Small intestine (tissue), 7 donors: Measurements from ENCODE around the gene DCLK1. TPM values are rescaled to one million over a fixed set of nuclear protein-coding genes. Genes with fewer than 3 reads are reported as not detected.

ENCODE experiments used
- DNase-seq, 2 donors: peaks; one replicate each; pipeline versions ENCODE4 v3.0.0 to v3.0.0-alpha.2; 2013
- FAIRE-seq: peaks from 2 replicates; lab custom pipeline; 2012; peaks lifted over from hg19 to GRCh38; lab: Jason Lieb, UNC
- H3K27ac ChIP-seq, 3 donors: one replicate each; pipeline ENCODE4 v1.5.1; 2013; ENCODE audit warnings: low read length in 2 of 3, mild to moderate bottlenecking in 2 of 3, control low read depth in 1 of 3, inconsistent platforms in 1 of 3, low read depth in 1 of 3, moderate library complexity in 1 of 3
- H3K27me3 ChIP-seq, 3 donors: one replicate each; pipeline ENCODE4 v1.6.1; 2013; ENCODE audit warnings: low read length in 3 of 3, inconsistent platforms in 1 of 3; ENCODE audit not compliant: control insufficient read depth in 3 of 3, insufficient read depth in 3 of 3
- H3K36me3 ChIP-seq, 3 donors: one replicate each; pipeline ENCODE4 v1.6.1; 2013; ENCODE audit warnings: low read length in 3 of 3, inconsistent platforms in 1 of 3, low read depth in 1 of 3, mild to moderate bottlenecking in 1 of 3, moderate library complexity in 1 of 3; ENCODE audit not compliant: control insufficient read depth in 3 of 3, insufficient read depth in 2 of 3
- H3K4me1 ChIP-seq, 3 donors: one replicate each; pipeline ENCODE4 v1.6.1; 2013; ENCODE audit warnings: low read length in 2 of 3, inconsistent platforms in 1 of 3, low read depth in 1 of 3, mild to moderate bottlenecking in 1 of 3, moderate library complexity in 1 of 3; ENCODE audit not compliant: control insufficient read depth in 3 of 3, insufficient read depth in 2 of 3
- H3K4me3 ChIP-seq, 3 donors: one replicate each; pipeline ENCODE4 v1.5.1; 2013; ENCODE audit warnings: low read length in 3 of 3, control low read depth in 1 of 3, inconsistent platforms in 1 of 3, low read depth in 1 of 3, mild to moderate bottlenecking in 1 of 3, moderate library complexity in 1 of 3
- H3K9me3 ChIP-seq, 2 donors: one replicate each; pipeline ENCODE4 v1.6.1; 2013; ENCODE audit warnings: low read depth in 1 of 2, low read length in 1 of 2; ENCODE audit not compliant: control insufficient read depth in 2 of 2, insufficient read depth in 1 of 2
- WGBS, 3 donors: extraction: QIAGEN DNeasy Blood & Tissue Kit; methylation state at CpG; one replicate each; pipeline ENCODE4 v1.1.7; 2013; 5-methylcytosine and 5-hydroxymethylcytosine counted together
- polyA plus RNA-seq, 4 donors: library from polyadenylated mRNA; stranded (reverse) in 3 of 4; unstranded in 1 of 4; fragments of 200-250 nt in 3 of 4; fragments of 120-200 nt in 1 of 4; gene quantifications; one replicate each; pipeline versions ENCODE4 v1.2.1 to v1.2.3, GENCODE V29; 2013
- donor health status: healthy with polysubstance abuse.
- donor health status: control.
- donor health status: control.
- donor health status: Bipolar disorder and iron deficiency.
- donor health status: healthy.

DCLK1 gene
- polyA plus RNA-seq, 4 donors: 0.54 to 4.9 (median 0.95) TPM; not detected in 1

DNA sequence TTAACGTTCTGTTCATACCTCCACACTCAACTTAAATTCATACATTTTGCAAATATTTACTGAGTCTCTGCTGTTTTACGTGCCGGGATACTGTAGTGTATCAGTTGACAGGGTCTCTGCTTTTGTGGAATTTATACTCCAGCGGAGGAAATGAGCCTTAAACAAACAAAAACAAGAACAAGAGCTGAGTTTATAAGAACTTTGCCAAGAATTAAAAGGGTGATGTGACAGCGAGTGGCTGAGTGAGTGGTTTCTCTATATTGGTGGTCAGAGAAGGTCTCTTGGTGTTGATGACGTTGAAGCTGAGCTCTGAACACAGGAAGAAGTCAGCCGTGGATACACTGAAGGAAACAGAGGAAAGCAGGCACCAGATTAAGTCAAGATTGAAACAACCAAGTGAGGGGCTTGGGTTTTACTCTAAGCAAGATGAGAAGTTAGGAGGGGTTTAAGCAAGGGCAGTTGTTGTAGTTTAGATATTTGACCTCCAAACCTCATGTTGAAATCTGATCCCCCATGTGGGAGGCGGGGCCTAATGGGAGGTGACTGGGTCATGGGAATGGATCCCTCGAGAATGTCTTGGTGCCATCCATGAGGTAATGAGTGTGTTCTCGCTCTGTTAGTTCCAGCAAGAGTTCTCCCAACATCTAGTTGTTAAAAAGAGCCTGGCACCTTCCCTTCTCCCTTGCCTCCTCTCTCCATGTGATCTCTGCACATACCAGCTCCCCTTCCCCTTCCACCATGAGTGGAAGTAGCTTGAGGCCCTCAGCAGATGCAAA lies 248.3 kb downstream of the DCLK1 start:
- Histone ChIP-seq H3K4me1 (no peaks in the 10 kb centered on the region), H3K27ac (no peak overlapping the region), H3K36me3 (no peaks in the 10 kb centered on the region), H3K9me3 (no peaks in the 10 kb centered on the region), H3K4me3 (no peak overlapping the region), H3K27me3 (no peaks in the 10 kb centered on the region)
- 43 to 50% (median 44%) methylated on average over 10 of the region's 10 CpGs for WGBS, 3 donors
- DNase-seq (peak in 1 of 2 donors; percentile 10), FAIRE-seq (no peak)

DNA sequence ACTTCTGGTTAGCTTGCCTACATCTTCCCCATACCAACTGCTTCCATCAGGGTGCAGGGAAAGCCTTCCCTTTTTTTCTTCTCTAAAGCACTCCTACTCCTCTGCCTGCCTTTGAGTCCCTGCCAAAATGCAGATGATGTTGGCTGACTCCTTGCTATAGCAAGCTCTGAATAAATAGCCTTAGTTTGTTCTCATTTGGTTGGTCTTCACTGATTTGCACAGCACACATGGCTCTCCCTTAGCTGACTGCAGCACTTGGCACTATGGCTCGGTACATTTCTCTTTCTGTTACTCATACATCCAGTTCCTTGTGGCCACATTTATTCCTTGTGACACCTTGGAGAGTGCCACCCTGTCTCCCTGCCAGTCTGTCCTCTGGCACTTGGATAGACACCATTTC lies 249.8 kb downstream of the DCLK1 start:
- 55 to 72% (median 70%) methylated on average over 1 of the region's 1 CpG for WGBS, 3 donors

DNA sequence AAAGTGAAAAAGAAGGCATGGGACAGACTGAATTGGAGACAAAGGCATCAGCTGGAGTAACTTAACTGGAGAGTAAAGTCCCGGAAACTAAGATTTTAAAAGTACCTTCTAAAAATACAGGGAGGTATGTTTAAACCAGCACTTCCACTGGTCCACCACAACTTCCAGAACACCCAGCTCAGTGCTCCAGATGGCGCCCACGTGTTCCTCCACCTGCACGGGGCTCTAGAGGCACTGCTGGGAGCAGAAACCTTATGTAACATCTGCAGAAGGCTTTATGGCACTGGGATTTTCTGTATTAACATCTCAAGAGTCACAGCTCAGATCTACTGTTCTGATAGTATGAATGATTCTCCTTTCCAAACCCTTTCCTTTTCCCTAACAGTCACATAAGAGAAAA lies 252.1 kb downstream of the DCLK1 start:
- DNase-seq (no peak), FAIRE-seq (no peak)
- Histone ChIP-seq H3K4me1 (no peaks in the 10 kb centered on the region), H3K36me3 (no peaks in the 10 kb centered on the region), H3K4me3 (no peak overlapping the region), H3K27ac (no peak overlapping the region), H3K9me3 (no peaks in the 10 kb centered on the region), H3K27me3 (no peaks in the 10 kb centered on the region)
- 57 to 76% (median 75%) methylated on average over 4 of the region's 4 CpGs for WGBS, 3 donors

More for the DNA sequence above, 249.8 kb downstream of the DCLK1 start:
- Histone ChIP-seq H3K4me1 (no peaks in the 10 kb centered on the region), H3K4me3 (no peak overlapping the region), H3K36me3 (no peaks in the 10 kb centered on the region), H3K27me3 (no peaks in the 10 kb centered on the region), H3K27ac (no peak overlapping the region), H3K9me3 (no peaks in the 10 kb centered on the region)
- no peak for FAIRE-seq
- DNase-seq: no peak

DNA sequence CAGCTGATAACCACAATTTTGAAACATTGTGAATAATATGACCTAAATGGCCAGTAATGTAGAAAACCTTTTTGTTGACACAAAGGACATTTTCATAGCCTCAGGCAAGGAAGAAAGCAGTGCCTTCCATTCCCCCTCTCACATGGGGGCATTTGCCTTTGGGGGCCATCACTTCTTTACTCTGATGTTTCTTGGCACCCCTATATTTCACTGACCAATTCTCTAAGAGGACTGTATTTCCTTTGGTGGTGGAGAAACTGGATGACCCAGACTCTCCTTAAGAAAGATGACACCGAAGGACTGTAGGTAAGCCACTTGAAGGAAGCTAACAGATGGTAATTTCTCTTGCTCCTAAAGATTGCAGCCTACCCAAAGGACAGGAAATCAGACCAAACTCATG lies 254.6 kb downstream of the DCLK1 start:
- H3K9me3 ChIP-seq: no peaks in the 10 kb centered on the region
- DNase-seq (no peak), FAIRE-seq (no peak)
- H3K4me3 ChIP-seq: no peak overlapping the region
- H3K36me3 ChIP-seq: no peaks in the 10 kb centered on the region
- no peaks in the 10 kb centered on the region for H3K4me1 ChIP-seq
- 58 to 68% (median 68%) methylated on average over 1 of the region's 1 CpG for WGBS, 3 donors
- no peak overlapping the region for H3K27ac ChIP-seq
- no peaks in the 10 kb centered on the region for H3K27me3 ChIP-seq

DNA sequence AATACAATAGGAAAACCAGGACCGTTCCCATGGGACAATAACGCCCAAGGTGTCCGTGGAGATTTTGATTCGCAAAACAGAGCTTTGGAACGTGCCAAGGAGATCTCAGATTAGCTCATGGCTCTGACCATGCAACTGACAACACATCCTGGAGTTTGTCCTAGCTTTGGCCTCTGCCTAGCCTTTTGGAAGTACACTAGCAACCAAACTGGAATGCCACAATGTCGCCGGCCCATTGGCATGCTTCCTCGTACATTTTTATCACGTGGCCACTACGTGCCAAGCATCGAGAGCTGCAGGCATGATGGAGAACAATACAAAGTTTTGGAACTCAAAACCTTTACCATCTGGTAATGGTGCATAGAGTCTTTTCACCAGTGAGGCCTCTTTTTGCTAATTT lies 256.5 kb downstream of the DCLK1 start:
- WGBS, 3 donors: 83 to 88% (median 85%) methylated on average over 11 of the region's 11 CpGs
- H3K4me1 ChIP-seq: no peaks in the 10 kb centered on the region
- no peaks in the 10 kb centered on the region for H3K36me3 ChIP-seq
- no peak overlapping the region for H3K4me3 ChIP-seq
- H3K27me3 ChIP-seq: no peaks in the 10 kb centered on the region
- no peak overlapping the region for H3K27ac ChIP-seq
- FAIRE-seq: no peak
- no peak for DNase-seq
- H3K9me3 ChIP-seq: no peaks in the 10 kb centered on the region

DNA sequence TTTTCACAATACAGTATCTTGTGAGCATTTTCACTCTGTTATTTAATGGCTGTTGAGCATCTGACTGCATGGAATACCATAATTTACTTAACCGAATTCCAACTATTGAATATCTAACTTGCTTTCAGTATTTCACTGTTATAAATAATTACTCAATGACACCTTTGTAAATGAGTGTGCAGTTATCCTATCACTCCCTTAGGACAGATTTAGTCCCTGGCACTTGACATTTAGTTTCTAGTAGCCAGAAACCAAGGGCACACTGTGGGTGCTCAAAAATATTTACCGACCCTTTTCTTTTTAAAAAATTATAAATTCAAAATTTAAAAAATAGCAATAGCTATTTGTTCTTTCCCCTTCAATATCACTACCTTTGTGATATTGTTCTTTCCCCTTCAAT lies 258.8 kb downstream of the DCLK1 start:
- DNase-seq: no peak

DNA sequence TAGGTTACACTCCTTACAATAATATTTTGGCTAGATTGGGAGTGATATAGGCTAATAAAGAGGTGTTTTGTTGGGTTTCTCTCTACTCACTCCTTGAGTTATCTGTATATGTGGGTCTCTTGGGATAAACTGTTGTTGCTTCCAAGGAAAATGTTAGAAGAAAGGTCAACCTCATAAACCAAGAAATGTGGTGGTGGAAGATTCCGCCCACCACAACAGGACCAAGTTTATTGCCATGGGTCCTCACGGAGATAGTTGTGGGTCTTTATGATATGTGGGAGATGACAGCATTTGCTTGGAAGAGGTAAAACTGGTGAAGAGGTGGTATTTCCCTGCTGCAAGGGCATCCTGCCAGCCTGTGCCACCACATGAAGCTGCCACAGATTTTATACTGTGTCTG lies 259.6 kb downstream of the DCLK1 start:
- Histone ChIP-seq H3K4me1 (no peaks in the 10 kb centered on the region), H3K27me3 (no peaks in the 10 kb centered on the region)
- 79 to 92% (median 90%) methylated on average over 2 of the region's 2 CpGs for WGBS, 3 donors

More for the DNA sequence above, 258.8 kb downstream of the DCLK1 start:
- no peak overlapping the region for H3K4me3 ChIP-seq
- 81 to 97% (median 89%) methylated on average over 2 of the region's 2 CpGs for WGBS, 3 donors
- H3K27ac ChIP-seq: no peak overlapping the region
- no peak for FAIRE-seq
- no peaks in the 10 kb centered on the region for H3K27me3 ChIP-seq
- H3K4me1 ChIP-seq: no peaks in the 10 kb centered on the region
- H3K9me3 ChIP-seq: no peaks in the 10 kb centered on the region
- no peaks in the 10 kb centered on the region for H3K36me3 ChIP-seq

DNA sequence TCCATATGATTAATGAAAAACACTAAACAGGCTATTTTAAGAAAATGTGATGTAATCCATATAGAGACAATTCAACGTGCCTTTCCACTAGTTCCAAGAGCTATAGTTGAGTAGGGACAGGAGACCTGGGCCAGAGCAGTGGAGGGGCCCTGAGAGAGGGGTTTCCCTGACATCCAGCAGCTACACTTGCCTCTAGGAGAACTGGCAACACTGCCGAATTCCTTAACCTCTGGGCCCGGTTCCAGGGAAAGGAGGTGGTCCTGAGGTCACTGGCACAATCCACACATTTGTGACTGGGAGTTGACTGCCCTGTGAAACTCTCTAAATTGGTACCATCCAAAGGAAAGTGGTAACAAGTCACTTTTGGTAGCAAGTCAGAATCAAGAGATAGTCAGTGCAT lies 264.4 kb downstream of the DCLK1 start:
- FAIRE-seq: no peak
- 52 to 59% (median 53%) methylated on average over 3 of the region's 3 CpGs for WGBS, 3 donors

More for the DNA sequence above, 259.6 kb downstream of the DCLK1 start:
- no peaks in the 10 kb centered on the region for H3K36me3 ChIP-seq
- FAIRE-seq (no peak), DNase-seq (no peak)
- no peaks in the 10 kb centered on the region for H3K9me3 ChIP-seq
- H3K4me3 ChIP-seq: no peak overlapping the region
- no peak overlapping the region for H3K27ac ChIP-seq

More for the DNA sequence above, 264.4 kb downstream of the DCLK1 start:
- H3K9me3 ChIP-seq: no peaks in the 10 kb centered on the region
- no peak for DNase-seq
- H3K27ac ChIP-seq: no peak overlapping the region
- no peaks in the 10 kb centered on the region for H3K36me3 ChIP-seq
- no peaks in the 10 kb centered on the region for H3K4me1 ChIP-seq
- H3K27me3 ChIP-seq: no peaks in the 10 kb centered on the region
- H3K4me3 ChIP-seq: no peak overlapping the region
